OCI-LY7 (cell line): ENCODE data around the gene SUPT5H.

Source experiments
- CTCF ChIP-seq: fragments of 200-600 bp; sonication (generic); conservative IDR thresholded peaks from 2 replicates; pipeline ENCODE4 v1.5.1; 2014; ENCODE audit warnings: mild to moderate bottlenecking, antibody characterized with exemption, low read length, moderate library complexity, mixed read lengths
- EZH2phosphoT487 ChIP-seq: fragments of 200-600 bp; sonication (generic); IDR thresholded peaks from 2 replicates; pipeline ENCODE4 v1.6.1; 2018; ENCODE audit warnings: low read depth, borderline replicate concordance, mild to moderate bottlenecking, mixed run types, antibody characterized with exemption, low read length, moderate library complexity, mixed read lengths

GRCh38 chr19:39471756-39472536 lies 26.6 kb downstream of the SUPT5H start:
- TF ChIP-seq CTCF (no peak), EZH2phosphoT487 (no peak)
